ENCODE data around the gene PSMD6.
A peak's percentile ranks its signal among the peaks of the same experiment; 100 is the strongest.

Gene PSMD6

DNA sequence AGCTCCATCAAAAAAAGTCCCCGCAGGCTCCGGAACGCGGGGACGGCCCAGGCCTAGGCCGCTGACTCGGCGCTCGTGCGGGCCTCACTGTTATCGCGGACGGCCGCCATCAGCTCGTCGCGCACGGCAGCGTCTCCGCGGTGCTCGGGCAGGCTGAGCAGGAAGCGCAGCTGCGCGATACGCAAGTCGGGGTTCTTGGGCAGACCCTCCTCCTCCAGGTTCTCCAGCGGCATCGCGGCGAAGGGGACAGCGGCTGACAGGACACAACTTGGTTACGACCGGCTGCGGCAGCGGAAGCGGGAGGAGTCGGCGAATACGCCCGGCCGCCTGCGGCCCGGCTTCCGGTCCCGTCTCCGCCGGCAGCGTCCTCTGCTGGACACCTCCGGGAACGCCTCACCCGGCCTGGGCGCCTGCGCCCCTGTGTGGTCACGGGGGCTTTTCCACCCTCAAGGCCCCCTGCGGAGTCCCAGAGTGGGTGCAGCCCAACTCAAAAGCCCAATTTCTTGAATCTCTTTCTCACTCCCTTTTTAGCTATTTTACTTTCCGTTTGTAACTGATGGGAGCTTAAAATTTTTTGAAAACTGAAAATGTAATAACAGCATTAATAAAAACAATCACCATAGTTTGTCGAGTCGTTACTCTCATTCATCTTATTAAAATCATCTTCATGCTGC lies at the start of gene PSMD6:
PSMD6 (minus strand) TSS at position 308 of the 674 bp plus-strand sequence; CDS start at position 233, 75 bp downstream.
- Histone ChIP-seq H3K36me3 (ENCODE audit: low read length) (peaks cover 31% of the 10 kb centered on the region), H3K9me3 (ENCODE audit: insufficient read depth, low read length) (no peaks in the 10 kb centered on the region), H3F3A (ENCODE audit: insufficient read depth) (peaks cover 12% of the 10 kb centered on the region; the same call in 1 of the 2 replicates), H3K4me2 (ENCODE audit: low read depth, low read length, poor library complexity, severe bottlenecking) (peak within 1 kb of the TSS; percentile 93), H4K20me1 (ENCODE audit: low read depth, low read length) (peaks cover 5% of the 10 kb centered on the region; the same call in 1 of the 2 replicates), H3K27ac (ENCODE audit: low read depth, low read length) (peak within 1 kb of the TSS; percentile 39; the same call in 1 of the 2 replicates), H2AFZ (ENCODE audit: low read depth, low read length, severe bottlenecking) (peak within 1 kb of the TSS; percentile 98), H3K79me2 (ENCODE audit: insufficient read depth, low read length) (peaks cover 24% of the 10 kb centered on the region), H3K27me3 (ENCODE audit: low read length) (no peaks in the 10 kb centered on the region), H3K4me3 (ENCODE audit: insufficient read depth, low read length, poor library complexity, severe bottlenecking) (peak within 1 kb of the TSS; percentile 95), H3K9ac (ENCODE audit: low read length) (peak within 1 kb of the TSS; percentile 93), H3K9me2 (replicated peaks; ENCODE audit: insufficient read depth, low read length) (no peaks in the 10 kb centered on the region)
- TF ChIP-seq EZH2phosphoT487 (conservative IDR thresholded peaks at IDR 0.05; ENCODE audit: low read length) = no peak
- TF ChIP-seq, protein P1, sequence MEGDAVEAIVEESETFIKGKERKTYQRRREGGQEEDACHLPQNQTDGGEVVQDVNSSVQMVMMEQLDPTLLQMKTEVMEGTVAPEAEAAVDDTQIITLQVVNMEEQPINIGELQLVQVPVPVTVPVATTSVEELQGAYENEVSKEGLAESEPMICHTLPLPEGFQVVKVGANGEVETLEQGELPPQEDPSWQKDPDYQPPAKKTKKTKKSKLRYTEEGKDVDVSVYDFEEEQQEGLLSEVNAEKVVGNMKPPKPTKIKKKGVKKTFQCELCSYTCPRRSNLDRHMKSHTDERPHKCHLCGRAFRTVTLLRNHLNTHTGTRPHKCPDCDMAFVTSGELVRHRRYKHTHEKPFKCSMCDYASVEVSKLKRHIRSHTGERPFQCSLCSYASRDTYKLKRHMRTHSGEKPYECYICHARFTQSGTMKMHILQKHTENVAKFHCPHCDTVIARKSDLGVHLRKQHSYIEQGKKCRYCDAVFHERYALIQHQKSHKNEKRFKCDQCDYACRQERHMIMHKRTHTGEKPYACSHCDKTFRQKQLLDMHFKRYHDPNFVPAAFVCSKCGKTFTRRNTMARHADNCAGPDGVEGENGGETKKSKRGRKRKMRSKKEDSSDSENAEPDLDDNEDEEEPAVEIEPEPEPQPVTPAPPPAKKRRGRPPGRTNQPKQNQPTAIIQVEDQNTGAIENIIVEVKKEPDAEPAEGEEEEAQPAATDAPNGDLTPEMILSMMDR (IDR thresholded peaks at IDR 0.05; ENCODE audit: insufficient read depth, low read length, poor library complexity, severe bottlenecking) = peak; percentile 92

DNA sequence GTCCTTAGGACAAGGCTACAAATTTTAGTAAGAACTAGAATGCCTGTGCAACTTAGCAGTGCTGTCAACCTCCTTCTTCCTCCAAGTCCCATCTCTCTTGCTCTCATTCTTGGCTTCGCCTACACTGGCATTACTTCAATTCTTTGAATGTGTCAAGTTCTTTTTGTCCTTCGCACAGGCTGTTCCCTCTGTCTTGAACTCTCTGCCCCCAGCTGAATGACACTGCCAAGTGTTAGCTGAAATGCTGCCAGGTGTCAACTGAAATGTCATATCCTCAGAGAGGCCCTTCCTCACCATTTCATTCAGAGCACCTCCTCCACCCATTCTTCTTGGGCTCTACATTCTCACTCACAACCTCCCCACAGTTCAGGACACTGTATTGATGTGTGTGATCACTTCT lies 48.8 kb upstream of the PSMD6 start:
- Histone ChIP-seq H3K9me2 (replicated peaks; ENCODE audit: insufficient read depth, low read length) (no peaks in the 10 kb centered on the region), H3K4me3 (ENCODE audit: insufficient read depth, low read length, poor library complexity, severe bottlenecking) (no peak overlapping the region), H2AFZ (ENCODE audit: low read depth, low read length, severe bottlenecking) (no peak overlapping the region), H3K36me3 (ENCODE audit: low read length) (no peaks in the 10 kb centered on the region), H3K27ac (ENCODE audit: low read depth, low read length) (no peak overlapping the region), H3K9ac (ENCODE audit: low read length) (no peak overlapping the region), H3K79me2 (ENCODE audit: insufficient read depth, low read length) (no peaks in the 10 kb centered on the region), H3K27me3 (ENCODE audit: low read length) (no peaks in the 10 kb centered on the region), H3F3A (ENCODE audit: insufficient read depth) (no peaks in the 10 kb centered on the region), H3K4me2 (ENCODE audit: low read depth, low read length, poor library complexity, severe bottlenecking) (no peak overlapping the region), H4K20me1 (ENCODE audit: low read depth, low read length) (no peaks in the 10 kb centered on the region), H3K9me3 (ENCODE audit: insufficient read depth, low read length) (no peaks in the 10 kb centered on the region)
- no peak for TF ChIP-seq EZH2phosphoT487 (conservative IDR thresholded peaks at IDR 0.05; ENCODE audit: low read length)
- TF ChIP-seq, protein P1 (IDR thresholded peaks at IDR 0.05; ENCODE audit: insufficient read depth, low read length, poor library complexity, severe bottlenecking) = no peak

DNA sequence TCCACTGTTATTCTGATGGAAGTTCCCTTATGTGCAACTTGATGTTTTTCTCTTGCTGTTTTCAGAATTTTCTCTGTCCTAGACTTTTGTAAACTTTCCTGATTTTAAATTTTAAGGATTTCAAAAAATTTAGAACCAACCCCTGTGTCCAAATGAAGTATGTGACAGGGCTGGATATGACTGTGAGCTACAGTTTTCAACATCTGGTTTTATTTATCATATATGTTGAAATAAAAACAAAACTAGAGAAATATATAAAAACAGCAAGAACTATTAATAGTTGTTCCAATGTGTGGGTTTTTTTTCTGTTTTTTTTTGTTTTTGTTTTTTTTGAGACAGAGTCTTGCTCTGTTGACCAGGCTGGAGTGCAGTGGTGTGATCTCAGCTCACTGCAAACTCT lies 47.4 kb upstream of the PSMD6 start:
- no peaks in the 10 kb centered on the region for H4K20me1 ChIP-seq (ENCODE audit: low read depth, low read length)
- no peaks in the 10 kb centered on the region for H3K9me2 ChIP-seq (replicated peaks; ENCODE audit: insufficient read depth, low read length)
- H3K36me3 ChIP-seq (ENCODE audit: low read length) = no peaks in the 10 kb centered on the region
- no peak overlapping the region for H3K4me3 ChIP-seq (ENCODE audit: insufficient read depth, low read length, poor library complexity, severe bottlenecking)
- H3K27ac ChIP-seq (ENCODE audit: low read depth, low read length) = no peak overlapping the region
- H3K4me2 ChIP-seq (ENCODE audit: low read depth, low read length, poor library complexity, severe bottlenecking) = no peak overlapping the region
- no peaks in the 10 kb centered on the region for H3K79me2 ChIP-seq (ENCODE audit: insufficient read depth, low read length)
- no peak overlapping the region for H3K9ac ChIP-seq (ENCODE audit: low read length)
- H3K27me3 ChIP-seq (ENCODE audit: low read length) = no peaks in the 10 kb centered on the region
- H3F3A ChIP-seq (ENCODE audit: insufficient read depth) = no peaks in the 10 kb centered on the region
- no peak for TF ChIP-seq EZH2phosphoT487 (conservative IDR thresholded peaks at IDR 0.05; ENCODE audit: low read length)
- TF ChIP-seq, protein P1 (IDR thresholded peaks at IDR 0.05; ENCODE audit: insufficient read depth, low read length, poor library complexity, severe bottlenecking) = no peak
- no peaks in the 10 kb centered on the region for H3K9me3 ChIP-seq (ENCODE audit: insufficient read depth, low read length)
- no peak overlapping the region for H2AFZ ChIP-seq (ENCODE audit: low read depth, low read length, severe bottlenecking)
